Measurements from ENCODE around the gene DENND1B. TPM values are rescaled to one million over a fixed set of nuclear protein-coding genes. Genes with fewer than 3 reads are reported as not detected.
"Not testable (repeated sequence)": the region's sequence is repeated elsewhere in the genome, so short reads cannot be mapped to it uniquely, and the experiment has no call there.

DENND1B gene
- total RNA-seq, 2 experiments from 2014 or later: 13.5 to 16.2 TPM

- CTCF ChIA-PET: no interaction called here
- POLR2A ChIA-PET: no interaction called here
These were observed 264.4 kb downstream of the DENND1B start for GRCh38 chr1:197510691-197511378.

DNA sequence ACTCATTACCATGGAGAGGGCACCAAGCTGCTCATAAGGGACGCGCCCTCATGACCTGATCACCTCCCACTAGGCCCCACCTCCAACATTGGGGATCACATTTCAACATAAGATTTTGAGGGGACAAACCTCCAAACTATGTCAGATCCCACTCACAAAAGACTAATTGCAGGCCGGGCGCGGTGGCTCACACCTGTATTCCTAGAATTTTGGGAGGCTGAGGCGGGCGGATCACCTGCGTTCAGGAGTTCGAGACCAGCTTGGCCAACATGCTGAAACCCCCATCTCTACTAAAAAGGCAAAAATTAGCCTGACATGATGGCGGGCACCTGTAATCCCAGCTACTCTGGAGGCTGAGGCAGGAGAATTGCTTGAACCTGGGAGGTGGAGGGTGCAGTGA is 278.6 kb downstream of the DENND1B start:
- CTCF ChIA-PET: interaction anchor here (0.6 kb wide), 1 partner anchor 78 kb away, joined by 3 read pairs; no protein-coding TSS in a partner anchor
- POLR2A ChIA-PET: no interaction called here

DNA sequence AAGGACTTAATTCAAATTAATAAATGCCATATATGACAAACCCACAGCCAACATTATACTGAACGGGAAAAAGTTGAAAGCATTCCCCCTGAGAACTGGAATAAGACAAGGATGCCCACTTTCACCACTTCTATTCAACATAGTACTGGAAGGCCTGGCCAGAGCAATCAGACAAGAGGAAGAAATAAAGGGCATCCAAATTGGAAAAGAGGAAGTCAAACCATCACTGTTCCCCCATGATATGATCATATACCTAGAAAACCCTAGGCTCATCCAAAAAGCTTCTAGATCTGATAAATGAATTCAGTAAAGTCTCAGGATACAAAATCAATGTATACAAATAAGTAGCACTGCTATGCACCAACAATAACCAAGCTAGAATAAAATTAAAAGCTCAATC is 283.8 kb downstream of the DENND1B start:
- CTCF ChIA-PET, POLR2A ChIA-PET: not testable (repeated sequence)

- POLR2A ChIA-PET: no interaction called here
- CTCF ChIA-PET: no interaction called here
These were observed 288.3 kb downstream of the DENND1B start for GRCh38 chr1:197486946-197487345.

DNA sequence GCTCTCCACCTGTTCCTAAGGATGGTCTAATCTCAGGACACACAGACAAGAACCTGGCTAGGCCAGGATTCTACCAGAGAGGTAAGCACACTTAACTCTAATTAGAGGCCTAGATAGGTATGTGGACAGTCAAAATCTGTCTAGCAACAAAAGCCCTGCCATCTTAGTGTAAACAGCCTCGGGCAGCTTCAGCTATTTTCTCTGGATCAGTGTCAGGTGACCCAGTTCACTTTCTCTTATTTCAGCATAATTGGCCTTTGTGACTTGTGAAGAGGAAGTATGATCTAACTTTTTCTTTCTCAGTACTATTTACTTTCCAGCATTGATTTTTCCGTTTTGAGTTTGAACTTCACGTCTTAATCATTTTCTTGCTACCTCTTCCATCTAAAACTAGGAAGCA is 289.5 kb downstream of the DENND1B start:
- ChIA-PET POLR2A (no interaction called here), CTCF (interaction anchor here (0.7 kb wide), 1 partner anchor 103 kb away, joined by 3 read pairs; no protein-coding TSS in a partner anchor)

DNA sequence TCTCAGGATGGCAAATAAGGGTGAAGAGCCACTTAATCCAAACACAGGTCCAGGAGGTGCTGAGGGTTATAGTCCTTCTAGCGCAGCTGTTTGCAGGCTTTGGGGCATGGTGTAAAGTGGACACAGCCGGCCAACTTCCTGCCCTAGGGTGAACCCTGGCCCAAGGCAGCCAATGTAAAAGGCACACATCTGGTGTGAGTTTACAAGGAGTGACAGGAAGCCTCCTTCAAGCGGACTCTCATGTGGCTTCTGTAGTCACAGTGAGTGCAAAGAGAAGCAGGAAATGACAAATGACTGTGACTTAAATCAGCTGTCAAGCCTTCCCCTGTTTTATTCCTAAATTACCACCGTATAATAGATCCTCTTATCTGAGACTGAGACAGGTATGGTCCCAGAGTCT is 294.2 kb downstream of the DENND1B start:
- ChIA-PET POLR2A (no interaction called here), CTCF (no interaction called here)

GRCh38 chr1:197480446-197480845 is 294.8 kb downstream of the DENND1B start:
- CTCF ChIA-PET: no interaction called here
- POLR2A ChIA-PET: no interaction called here

GRCh38 chr1:197472141-197472540 is 303.1 kb downstream of the DENND1B start:
- CTCF ChIA-PET: no interaction called here
- POLR2A ChIA-PET: no interaction called here

GRCh38 chr1:197471248-197471985 is 303.9 kb downstream of the DENND1B start:
- ChIA-PET POLR2A (no interaction called here), CTCF (no interaction called here)

DNA sequence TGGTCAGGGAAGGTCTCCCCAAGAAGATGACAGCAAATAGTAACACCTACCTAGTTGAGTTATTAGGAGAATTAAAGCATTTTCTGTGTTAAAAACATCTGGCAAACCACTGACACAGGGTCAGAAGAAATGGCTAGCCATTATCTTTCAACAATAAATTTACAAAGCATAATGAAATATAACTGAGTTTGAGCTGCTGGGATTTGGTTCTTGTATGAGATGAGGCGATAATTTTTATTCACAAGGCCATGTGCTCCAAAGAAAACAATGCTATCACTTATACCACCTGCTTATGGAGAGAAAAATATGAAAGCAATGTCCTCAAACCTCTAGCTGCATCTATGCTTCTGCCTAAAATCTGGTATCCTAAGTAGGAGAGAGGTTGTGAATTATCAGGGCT is 304.9 kb downstream of the DENND1B start:
- ChIA-PET POLR2A (no interaction called here), CTCF (no interaction called here)

DNA sequence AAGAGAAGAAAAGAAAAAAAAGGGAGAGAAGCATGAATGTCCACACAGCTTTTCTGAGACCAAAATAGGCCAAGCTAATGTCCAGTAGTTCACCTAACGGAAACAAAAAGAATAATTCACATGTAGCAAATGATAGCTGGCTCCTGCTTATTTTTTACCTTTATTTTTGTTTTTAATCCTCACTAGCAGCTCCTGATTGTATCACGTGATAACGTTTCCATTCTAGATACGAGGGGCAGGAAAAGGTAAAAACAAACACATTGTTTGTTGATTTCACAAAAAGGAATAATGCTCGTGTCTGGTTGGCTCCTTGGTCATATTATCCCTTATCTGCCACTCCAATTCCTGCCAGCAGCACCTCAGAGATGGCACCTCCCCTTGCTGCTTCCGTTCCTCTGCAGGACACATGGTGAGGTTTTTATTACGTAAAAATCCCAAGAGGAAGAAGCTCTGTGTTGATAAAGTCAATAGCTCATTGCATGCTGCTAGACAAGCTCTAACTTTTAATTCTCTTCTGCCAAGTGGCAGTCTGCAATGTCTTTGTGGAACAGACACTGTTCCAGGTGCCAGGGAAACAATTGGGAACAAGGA is 305.6 kb downstream of the DENND1B start:
- CTCF ChIA-PET: no interaction called here
- POLR2A ChIA-PET: no interaction called here

GRCh38 chr1:197468543-197469175 is 306.6 kb downstream of the DENND1B start:
- ChIA-PET POLR2A (no interaction called here), CTCF (no interaction called here)

- CTCF ChIA-PET: no interaction called here
- POLR2A ChIA-PET: no interaction called here
These were observed 307.4 kb downstream of the DENND1B start for GRCh38 chr1:197467881-197468280.

GRCh38 chr1:197466813-197467212 is 308.5 kb downstream of the DENND1B start:
- ChIA-PET CTCF (no interaction called here), POLR2A (no interaction called here)

DNA sequence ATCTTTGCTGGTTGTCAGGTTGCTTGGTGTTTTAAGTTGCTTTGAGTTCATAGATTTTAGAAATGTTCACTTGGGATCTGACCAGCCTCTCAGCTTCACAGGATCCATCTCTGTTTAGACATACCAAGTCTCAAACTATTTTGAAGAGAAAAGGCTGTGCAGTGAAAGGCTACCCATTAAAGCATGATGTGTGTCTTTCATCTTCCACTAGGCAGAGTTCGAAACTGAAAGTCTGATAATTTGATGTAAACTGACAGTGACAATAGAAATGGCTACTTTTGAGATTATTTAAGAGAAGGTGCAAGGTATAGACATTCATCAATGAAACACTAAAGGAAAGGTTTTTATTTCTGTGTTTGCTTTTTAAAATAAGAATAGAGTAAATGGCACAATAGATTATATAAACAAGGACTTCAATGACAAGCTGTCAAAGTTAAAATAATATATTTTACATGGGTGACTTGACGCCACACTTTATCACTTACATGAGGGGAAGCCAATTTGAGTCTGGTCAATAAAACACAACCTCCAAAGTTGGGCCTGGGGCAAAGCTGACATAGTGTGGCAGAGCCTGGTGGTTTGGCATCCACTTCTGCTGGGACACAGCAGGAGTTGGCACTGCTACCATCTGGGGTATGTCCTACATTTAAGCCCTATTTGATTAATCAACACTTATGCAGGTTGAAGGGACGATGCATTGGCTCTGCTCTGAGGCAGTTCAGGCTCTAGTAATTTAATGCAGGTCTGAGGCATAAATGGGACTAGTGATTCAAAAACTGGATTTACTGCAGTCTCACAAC is 309.6 kb downstream of the DENND1B start:
- ChIA-PET CTCF (no interaction called here), POLR2A (no interaction called here)

DNA sequence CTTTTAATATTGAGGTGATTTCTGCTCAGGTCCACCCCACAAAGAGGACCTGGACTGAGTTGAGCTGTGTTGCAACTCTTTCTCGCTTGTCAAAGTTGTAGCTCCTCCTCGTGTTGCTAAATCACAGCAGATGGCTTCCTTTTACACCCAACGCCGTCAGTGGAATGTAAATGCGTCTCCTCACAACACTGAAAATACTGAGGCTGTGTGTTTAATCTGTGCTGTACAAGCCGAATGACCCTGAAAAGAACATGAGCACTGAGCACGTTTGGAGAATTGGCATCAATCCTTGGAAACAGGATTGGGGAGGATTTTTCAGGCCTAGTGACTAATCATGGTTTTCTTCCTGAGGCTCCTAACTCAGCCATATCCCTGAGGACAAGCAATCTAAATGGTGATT is 311.2 kb downstream of the DENND1B start:
- CTCF ChIA-PET: no interaction called here
- POLR2A ChIA-PET: no interaction called here

GRCh38 chr1:197463142-197463541 is 312.1 kb downstream of the DENND1B start:
- ChIA-PET POLR2A (no interaction called here), CTCF (no interaction called here)

DNA sequence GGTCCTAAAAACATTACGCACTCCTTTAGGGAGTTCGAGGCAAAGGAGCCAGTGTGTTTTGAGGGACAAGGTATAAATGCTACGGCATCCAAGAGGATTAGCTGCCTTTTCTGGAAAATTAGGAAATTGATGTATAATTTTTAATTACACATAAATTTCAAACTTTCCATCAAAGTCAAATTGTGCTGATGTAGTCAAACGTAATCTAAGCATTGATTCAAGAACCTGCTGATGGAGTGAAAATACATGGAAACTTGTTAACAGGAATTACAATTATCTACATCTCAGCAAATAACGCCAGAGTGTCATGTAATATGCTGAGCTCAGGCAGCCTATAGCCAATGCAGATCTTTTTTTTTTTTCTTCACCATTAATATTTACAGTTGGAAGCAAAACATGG is 312.7 kb downstream of the DENND1B start:
- CTCF ChIA-PET: no interaction called here
- POLR2A ChIA-PET: no interaction called here

All from activated CD8-positive, alpha-beta memory T cell treated with anti-CD3 and anti-CD28 coated beads for 36 hours (primary cell).